Right forelimb (tissue), 1 donor: Measurements from ENCODE around the gene ATF7.

ENCODE experiments used
- DNase-seq: peaks from one replicate; pipeline ENCODE4 v3.0.0-alpha.2; 2018

The ATF7 gene

GRCh38 chr12:53480491-53481442 is 145.4 kb downstream of the ATF7 start:
- no peak for DNase-seq

DNA sequence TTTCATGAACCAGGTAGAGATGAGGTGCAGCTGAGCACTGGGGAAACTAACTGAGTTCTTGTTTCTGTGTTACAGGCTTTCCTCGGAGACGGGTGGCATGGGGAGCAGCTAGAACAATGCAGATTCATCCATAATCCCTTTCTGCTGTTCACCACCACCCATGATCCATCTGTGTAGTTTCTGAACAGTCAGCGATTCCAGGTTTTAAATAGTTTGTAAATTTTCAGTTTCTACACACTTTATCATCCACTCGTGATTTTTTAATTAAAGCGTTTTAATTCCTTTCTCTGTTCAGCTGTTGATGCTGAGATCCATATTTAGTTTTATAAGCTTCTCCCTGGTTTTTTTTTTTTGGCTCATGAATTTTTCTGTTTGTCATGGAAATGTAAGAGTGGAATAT is 146.9 kb downstream of the ATF7 start:
- DNase-seq = no peak

DNA sequence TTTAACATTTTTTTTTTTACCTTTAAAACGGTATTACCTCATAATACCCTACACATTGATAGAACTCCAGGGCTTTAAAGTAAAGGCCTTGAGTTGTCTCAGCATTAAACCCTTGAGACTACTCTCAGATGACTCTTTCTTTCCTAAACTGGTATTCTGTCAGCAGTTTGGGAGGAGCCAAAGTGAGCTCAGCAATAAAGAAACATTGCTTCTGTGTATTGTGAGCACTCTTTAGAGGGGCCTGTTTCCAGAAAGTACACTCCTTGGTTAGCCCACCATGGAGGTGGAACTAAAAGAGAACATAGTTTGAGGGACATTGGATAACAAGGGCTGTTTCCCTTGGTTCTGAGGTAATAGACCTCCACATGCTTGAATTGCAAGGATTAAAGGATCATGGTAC is 147.3 kb downstream of the ATF7 start:
- no peak for DNase-seq

- DNase-seq = no peak
Observed at GRCh38 chr12:53476769-53477209, 149.4 kb downstream of the ATF7 start.

- no peak for DNase-seq
Observed at GRCh38 chr12:53474819-53475218, 151.4 kb downstream of the ATF7 start.

- DNase-seq = no peak
Observed at GRCh38 chr12:53474077-53474476, 152.1 kb downstream of the ATF7 start.

DNA sequence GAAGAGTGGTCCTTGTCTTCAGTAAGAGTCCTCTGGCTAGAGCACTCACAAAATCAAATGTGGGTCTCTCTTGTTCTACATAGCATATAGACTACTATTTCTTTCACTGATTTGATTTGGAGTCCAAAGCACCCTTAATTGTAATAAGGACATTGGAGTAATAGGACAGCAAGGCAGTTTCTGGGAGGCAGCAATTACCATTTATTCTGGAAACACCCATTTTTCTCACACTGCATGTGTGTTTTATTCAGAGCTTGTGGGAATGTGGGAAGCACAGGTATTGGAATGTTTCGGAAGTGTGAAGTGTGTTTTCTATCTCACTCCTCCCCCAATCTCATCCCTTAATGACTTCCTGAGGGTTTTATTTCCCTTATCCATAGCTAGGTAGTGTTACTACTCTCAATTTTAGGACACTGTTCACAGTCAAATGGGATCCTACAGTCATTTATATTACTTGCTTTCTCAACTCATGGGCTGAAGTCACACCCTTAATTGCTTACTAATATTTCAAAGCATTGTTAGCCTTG is 154.1 kb downstream of the ATF7 start:
- no peak for DNase-seq

DNA sequence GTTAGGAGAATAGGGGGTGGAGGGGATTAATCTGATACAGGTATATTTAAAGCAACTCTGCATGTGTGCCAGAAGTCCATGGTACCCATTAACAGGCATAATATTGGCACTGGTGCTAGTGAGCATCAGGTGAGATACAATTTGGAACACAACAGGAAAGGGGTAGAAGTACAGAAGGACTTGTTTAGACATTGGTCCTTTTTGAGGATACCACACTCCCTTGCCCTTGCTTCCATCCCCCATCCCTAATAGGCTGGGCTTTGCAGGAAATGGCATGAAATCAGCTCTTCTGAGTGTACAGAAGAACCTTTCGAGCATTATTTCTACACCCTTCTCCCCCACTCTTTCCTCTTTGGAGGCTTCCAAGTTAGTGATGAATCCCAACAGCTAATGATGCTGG is 157.9 kb downstream of the ATF7 start:
- no peak for DNase-seq

- DNase-seq = no peak
Observed at GRCh38 chr12:53467880-53468279, 158.3 kb downstream of the ATF7 start.

DNA sequence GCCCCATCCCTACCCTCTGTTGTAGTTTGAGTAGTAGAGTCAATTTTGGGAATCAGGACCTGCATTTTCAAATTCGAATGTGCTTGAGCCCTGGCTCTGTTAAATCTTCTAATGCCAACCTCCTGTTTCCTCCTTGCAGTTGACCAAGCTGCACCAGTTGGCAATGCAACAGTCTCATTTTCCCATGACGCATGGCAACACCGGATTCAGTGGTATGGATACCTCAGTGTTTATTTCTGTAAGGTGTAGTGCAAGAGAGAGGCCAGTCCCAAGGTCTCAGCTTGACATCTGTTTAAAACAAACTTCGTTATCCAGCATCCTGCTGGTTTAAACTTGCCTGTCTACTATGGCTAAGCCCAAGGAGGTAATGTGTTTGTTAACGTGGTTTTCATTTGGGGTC is 159.1 kb downstream of the ATF7 start:
- no peak for DNase-seq

DNA sequence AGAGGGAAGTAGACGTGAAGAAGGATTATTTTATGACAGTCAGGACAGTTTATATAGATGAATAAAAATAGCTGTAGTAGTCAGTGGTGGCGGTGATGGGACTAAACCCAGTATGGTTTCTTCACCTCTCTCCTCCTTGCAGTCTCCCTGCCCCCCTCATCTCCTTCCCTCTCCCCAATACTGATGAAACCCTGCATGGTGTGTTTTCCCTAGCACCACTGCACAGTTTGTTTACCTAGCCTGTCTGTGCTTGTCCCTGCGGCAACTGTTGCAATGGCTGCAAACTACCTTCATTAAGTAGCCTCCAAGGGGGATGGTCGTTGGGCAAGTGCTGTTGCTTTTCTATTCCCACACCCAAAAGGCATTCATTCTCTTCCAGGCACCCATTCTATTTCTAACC is 159.5 kb downstream of the ATF7 start:
- no peak for DNase-seq

GRCh38 chr12:53465679-53466078 is 160.5 kb downstream of the ATF7 start:
- DNase-seq = no peak

DNA sequence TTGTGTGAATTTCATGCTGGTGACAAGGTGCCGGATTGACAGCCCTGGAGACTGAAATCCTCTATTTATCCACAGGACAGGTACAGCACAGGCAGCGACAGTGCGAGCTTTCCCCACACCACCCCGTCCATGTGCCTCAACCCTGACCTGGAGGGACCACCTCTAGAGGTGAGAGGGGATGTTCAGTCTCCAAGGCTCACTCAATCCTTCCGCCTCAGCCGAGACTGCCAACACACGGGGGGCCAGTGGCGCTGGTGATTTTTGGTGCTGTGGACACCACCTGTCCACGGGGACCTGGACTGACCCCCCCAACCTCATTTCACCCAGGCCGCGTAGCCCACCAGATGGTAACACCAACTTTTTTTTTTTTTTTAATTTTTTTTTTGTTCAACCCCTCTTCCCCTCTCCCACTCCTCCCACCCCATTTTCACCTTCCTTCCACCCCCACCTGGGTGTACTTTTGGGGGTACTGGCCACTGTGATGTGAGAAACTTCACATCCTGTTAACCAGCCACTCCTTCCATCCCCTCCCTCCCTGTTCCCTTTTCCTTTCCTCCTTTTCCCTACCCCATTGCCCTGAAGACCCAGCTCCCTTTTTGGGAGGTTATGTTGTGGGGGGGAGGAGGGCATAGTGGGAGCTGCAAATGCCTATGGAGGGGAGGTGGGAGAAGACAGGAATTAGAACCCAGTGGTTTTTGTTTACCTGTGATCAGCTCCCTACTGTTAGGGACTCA is 161.3 kb downstream of the ATF7 start:
- no peak for DNase-seq

DNA sequence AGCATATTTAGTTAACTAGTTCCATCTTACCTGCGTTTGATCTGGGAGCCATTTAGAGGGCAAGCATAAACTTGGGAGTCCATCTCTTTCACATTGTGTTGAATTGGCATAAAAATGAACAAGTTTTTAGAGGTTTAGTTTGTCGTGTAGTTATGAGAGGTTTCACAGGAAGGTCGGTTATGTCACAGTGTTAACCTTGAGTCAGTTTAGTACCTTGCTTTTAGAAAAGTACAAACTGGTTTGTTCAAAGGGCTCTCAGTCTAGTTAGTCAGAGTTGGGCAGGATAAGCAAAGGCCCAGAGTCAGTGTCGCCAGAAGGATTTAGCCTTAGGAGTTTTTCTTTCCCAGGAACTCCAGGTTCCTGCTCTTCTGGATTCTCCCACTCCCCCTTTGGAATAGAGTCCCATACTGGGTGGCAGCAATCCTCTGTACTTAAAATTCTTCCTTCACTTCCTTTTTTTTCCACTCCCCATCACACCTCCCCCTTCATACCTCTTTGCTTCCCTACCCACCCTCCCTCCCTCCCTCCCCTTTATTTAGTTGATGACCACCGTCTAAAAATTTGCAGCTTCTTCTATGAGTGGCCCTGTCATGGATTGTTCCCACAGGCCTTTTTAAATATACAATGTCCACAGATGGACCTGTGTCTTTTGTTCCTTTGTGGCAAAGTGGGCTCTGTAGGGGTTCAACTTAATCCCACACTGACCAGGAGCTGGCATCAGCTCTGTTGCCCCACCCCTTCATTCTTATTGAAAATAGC is 162.2 kb downstream of the ATF7 start:
- no peak for DNase-seq

- DNase-seq = no peak
Observed at GRCh38 chr12:53462935-53463334, 163.2 kb downstream of the ATF7 start.

GRCh38 chr12:53461591-53461990 is 164.6 kb downstream of the ATF7 start:
- DNase-seq = no peak

DNA sequence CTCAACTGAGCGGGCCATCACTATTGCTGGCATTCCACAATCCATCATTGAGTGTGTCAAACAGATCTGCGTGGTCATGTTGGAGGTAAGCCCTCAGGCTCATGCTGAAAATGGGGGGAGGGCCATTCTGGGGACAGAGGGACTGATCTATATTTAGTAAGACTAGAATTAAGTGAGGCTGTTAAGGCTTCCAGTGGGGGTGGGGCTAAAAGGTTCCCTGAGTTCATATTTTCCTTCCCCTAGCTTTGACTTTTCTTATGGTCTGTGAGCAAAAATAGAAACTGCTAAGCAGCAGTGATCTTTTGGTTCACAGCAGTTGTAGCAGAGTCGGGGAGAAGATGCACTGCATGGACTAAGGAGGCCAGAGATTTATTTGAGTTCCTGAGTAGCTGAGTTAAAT is 165.1 kb downstream of the ATF7 start:
- DNase-seq = no peak

DNA sequence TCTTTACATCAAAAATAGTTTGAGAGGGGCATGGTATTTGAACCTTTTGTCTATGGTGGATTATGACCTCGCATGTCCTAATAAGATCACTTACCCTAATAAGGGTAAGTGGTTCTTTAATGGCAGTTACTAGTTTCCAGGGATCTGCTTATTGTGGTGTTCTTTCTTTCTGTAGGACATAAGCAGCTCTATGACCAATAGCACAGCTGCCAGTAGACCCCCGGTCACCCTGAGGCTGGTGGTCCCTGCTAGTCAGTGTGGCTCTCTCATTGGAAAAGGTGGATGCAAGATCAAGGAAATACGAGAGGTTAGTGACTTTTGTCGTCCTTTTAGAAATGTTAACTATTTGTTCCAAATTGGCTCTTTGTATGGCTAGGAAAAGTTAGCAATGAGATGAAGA is 167.1 kb downstream of the ATF7 start:
- no peak for DNase-seq
